DMS 273 (cell line): Measurements from ENCODE around the gene MBNL2.

Experiments used
- DNase-seq: peaks from one replicate; lab custom pipeline; 2025; ENCODE audit not compliant: unreplicated experiment; lab: John Stamatoyannopoulos, UW

The MBNL2 gene

DNA sequence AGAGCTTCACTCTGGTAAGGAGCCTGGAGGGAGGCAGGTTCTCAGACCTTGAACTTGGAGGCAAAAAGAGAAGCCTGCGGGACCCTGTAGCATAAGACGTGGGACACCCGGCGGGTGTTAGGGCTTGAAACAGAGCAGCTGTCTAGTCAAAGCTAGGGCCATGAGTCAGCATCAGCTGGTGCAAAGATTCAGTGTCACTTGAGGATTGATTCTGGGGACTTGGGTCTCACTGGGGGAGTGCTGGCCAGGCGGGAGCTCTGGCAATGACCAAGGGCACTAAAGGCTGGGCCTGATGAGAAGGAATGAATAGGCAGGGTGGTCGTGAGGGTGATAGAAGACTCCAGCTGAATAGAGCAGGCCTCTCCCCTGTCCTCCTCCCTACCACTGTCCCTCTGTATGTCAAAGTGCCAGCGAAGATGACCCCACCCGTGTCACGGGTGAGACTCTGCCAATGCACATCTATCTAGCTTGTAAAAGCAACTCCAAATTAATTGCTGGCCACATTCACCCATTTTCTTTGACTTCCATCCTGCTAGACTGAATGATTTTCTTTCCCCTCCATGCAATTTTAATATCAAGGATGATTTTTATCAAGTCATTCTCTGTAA, 97.1 kb downstream of the MBNL2 start:
- no peak for DNase-seq

DNA sequence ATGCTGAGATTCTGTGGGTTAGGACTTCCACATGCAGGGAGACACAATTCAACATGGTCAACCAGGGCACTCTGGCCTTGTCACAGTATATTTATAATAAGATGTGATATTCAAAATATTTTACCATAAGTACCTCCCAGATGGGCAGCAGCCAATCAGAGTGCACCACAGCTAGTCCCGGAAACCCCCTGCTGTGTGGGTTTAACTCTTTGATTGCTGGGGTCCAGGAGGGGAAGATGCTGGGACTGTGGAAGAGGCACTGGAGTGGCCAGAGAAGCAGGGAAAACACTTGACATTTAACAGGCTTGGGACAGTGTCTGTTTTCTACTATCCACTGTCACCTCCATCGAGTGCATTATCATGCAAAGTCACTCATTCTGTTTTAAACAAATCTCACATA, 99.0 kb downstream of the MBNL2 start:
- no peak for DNase-seq

DNA sequence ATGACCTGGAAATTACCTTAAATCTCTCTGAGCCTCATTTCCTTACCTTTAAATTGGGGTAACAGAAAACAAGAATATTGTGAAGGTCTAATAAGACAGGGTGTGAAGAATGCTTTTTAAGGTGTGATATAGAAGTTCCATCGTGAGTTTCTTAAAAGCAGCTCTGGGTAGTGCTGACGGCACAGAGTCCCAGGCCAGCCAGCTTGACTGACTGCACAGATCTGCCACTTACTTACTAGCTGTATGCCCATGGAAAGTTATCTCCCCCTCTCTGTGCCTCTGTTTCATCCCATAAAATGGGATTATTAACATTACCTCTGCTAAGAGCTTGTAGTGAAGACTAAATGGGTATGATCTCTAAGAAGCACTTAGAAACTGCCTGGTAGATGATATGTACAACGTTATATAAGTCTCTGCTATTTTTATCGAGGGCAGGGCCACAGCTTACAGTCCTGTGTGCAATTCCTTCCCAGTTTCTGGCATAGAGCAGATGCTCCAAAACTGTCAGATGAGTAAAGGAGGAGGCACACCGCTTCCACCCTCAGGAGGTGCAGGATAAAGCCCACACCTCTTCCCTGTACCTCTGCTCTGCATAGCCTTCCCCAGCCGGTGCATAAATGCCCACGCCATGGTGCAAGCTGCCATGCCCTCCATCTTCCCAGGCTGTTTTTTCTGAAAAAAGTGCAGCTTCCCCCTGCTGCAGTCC, 99.6 kb downstream of the MBNL2 start:
- DNase-seq, result no peak

DNA sequence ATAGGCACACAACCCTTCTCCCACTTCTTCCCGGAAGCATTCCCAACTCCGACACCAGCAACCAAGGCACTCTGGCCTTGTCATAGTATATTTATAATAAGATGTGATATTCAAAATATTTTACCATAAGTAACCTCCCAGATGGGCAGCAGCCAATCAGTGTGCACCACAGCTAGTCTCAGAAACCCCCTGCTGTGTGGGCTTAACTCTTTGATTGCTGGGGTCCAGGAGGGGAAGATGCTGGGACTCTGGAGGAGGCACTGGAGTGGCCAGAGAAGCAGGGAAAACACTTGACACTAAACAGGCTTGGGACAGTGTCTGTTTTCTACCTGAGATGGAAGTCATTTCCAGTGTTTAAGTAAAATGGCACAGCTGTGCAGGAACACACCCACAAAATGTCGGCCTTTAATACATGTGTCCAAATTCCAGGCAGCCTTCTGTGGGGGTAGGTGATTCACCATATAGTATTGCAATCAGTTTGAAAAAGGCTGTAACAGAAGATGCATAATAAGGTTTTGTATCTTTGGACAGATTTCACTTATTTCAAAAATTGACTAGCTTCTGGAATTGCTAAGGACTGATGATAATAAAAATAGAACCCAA, 100.7 kb downstream of the MBNL2 start:
- DNase-seq, result no peak

DNA sequence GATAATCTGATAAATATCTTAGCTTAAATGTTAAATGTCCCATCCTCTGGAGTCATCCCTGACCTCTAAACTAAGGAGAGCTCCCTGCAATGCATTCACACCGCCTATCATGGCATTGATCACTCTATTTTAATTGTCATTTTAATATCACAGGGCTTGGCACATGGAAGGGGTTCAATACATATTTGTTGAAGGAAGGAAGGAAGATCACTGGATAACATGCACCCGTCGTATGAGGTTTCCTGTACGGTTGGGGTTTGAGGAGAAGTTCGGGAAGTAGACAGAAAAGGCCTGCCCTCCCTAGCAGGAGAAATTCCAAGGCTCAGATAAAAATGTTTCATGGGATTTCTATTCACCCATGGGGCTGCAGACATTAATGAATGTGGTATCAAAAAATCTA, 102.0 kb downstream of the MBNL2 start:
- DNase-seq, result no peak

DNA sequence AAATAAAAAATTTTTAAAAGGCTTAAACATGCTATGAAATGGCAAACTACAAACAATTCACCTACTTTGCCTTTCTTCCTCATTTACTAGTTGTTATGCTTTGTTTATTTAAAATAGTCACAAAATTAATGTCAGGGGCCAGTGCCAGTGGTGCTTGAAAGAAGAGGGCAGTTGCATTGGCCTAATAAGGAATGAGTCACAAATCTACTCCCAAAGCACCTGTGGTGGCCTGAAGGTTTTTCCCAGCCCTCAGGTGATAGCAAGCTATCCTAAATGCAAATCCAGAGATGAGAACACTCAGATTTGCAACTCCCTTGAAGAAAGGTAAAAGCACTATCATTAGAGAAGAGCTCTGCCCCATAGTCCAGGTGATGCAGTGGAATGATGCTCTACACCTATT, 103.6 kb downstream of the MBNL2 start:
- DNase-seq, result no peak

DNA sequence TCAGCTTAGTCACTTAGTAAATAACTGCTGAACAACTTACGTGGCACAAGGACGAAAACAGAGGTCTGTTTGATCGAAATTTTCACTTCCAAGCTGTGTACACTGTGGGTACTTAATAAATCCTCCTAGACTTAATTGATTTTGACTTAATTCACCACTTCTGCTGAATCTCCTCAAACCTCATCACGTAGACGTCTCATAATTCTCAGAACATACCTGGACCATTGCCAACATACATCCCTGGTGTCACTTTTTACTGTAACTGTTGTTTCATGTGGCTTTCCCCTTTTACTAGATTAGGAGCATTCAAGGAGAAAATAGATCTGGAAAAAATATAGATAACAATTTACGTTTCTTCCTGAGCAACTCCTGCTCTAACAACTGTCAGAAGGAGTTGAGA, 105.0 kb downstream of the MBNL2 start:
- DNase-seq, result no peak

DNA sequence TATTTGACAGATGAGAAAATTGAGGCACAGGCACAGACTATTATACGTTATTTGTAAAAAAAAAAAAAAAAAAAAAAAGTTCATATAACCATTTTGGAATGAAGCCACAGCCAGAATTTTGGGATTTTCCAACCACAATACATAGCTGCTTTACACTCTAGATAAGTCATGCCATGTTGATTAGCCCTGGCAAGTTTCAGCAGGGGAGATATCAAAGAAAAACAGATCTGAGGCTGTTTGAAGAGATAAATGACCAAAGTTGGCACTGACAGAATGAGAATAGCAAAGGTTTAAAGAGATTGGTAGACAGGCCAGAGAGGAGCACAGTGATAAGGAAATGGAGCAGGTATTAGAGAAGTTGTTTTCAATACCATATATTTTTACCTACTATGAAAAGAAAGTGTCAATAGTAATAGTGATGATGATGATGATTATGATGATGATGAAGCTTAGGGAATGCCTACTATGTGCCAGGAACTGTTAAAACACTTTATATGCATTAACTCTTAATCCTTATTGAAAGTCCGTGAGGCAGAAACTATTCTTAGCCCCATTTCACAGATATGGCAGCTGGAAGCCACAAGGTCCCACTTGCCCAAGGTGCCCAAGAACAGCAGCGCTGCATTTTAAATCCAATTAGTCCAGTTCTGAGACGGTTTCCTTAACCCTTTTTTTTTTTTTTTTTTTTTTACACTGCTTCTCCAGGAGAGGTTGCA, 105.5 kb downstream of the MBNL2 start:
- DNase-seq, result no peak

DNA sequence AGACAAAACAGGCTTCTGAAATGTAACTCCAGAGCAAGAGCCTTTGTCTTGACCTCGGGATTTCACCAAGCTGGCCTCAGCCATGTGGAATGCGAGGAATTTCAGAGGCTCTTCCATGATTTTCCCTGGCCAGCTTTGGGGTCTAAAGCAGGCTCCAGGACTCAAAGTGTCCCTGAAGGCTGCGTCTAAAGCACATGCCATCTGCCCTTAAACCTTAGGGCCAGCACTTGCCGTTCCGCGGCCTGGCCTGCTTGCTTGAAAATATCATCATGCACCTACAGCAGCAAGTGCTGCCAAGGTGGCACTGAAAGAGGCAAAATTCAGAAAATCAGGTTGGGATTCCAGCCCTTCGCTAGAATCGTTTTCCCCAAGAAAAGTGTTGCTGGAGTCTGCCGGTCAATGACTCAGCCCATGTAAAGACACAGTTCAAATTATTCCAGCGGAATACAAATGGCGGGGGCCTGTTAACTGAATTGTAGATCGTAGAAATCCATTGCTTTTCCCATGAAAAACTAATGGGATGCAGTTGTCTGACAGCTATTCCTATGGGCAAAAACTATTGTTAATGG, 106.2 kb downstream of the MBNL2 start:
- DNase-seq, result no peak

DNA sequence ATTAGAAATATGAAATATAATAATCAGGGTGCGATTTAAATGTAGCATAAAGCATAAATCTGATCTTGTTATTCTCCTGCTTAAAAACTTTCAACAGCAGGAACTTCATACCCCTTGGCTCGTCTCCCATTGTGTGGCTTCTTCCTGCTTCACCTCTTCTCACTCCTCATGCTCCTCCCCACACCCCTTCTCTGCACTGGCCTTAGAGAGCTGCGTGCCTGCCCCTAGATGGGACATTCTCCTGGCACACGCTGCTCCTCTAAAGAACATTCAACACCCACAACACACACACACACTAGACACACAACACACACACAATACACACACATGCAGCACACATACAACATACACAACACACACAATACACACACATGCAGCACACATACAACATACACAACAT, 107.2 kb downstream of the MBNL2 start:
- no peak for DNase-seq

DNA sequence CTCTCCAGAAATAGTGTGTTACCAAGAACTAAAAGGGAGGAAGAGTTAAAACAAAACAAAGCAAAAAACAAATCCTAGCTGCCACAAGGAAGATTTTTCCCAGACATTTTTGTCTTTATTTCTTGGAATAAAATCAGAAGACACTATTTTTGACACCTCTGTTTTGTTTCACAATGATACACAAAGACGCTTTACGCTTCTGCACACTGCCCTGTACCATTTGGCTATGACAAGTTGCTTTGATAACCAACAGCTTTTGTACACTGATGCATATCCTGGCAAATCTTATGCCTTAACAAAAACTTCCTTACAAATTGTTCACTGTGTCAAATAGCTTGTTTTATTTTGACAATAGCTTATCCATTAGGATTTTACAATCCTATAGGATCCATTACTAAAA, 108.3 kb downstream of the MBNL2 start:
- DNase-seq, result no peak

DNA sequence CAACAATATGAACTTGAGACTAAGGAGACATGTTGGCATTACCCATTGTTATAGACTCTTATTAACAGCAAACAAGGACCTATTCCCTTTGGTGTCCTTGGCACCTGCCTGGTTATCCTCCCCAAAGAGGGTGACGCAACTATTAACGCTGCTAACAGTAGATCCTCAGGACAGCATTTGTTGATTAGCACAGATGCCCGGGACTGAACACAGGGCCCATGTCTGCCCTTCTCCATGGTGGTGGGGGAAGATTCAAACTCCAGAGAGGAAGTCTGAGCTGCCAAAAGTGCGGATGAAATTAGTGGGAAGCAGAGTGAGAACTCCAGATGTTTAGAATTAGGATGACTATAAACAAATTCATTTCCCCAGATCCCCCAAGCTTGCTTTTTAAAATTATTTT, 110.6 kb downstream of the MBNL2 start:
- no peak for DNase-seq

DNA sequence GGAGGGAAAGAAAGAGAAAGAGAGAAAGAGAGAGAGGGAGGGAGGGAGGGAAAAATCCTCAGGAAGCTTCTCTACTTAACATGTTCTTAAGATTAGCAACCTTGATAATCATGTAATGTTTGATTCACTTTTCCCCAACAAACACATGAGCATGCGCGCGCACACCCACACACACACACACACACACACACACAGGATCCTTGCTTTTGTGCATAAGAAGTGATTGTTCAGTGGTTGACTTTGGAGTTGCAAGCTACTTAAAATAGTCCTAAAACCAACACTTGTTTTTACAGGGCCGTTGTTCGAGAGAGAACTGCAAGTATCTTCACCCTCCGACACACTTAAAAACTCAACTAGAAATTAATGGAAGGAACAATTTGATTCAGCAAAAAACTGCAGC, 111.8 kb downstream of the MBNL2 start:
- no peak for DNase-seq

DNA sequence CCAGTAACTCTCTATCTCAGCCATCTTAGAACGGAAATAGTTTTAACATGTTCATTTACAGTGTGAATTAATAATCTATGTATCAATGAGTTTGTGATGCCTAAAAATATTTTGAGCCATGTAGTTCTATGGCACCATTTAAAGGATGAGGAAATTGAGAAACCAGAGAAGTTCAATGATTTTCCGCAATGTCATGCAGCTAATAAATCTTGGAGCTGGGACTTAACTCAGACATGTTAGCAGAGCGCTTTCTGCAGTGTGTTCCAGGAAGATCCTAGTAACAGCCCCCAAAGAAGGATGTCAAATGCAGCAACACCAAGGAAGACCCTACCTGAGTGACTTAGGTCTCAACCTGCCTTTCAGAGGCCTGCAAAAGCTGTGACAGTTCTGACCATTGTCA, 112.6 kb downstream of the MBNL2 start:
- no peak for DNase-seq

DNA sequence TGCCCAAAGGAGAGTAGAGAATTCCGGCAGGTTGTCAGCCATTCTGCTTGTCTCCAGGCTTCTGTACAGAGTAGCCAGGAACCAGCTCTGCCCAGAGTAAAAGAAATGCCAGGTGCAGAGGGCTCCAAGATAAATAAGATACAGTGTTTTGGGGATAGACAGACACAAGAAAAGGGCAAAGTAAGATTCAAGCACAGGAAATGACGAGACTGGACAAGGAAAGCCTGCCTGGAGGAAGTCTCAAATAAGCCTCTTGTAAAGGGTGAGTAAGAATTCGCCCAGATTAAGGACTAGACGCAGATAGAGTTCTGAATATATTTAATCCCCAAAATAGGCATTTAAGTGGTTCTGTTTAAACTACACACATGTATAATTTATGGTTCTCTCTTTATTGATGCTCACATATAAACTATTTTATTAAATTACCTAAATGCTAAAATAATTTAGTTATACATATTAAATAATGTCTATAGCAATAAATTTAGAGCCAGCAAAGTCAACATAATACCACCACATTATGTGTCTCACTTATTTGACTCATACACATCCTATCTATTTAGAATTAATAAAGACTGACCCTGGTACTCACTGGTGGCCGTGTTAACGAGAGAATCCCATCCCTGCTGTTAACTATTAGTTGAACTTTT, 113.5 kb downstream of the MBNL2 start:
- no peak for DNase-seq

DNA sequence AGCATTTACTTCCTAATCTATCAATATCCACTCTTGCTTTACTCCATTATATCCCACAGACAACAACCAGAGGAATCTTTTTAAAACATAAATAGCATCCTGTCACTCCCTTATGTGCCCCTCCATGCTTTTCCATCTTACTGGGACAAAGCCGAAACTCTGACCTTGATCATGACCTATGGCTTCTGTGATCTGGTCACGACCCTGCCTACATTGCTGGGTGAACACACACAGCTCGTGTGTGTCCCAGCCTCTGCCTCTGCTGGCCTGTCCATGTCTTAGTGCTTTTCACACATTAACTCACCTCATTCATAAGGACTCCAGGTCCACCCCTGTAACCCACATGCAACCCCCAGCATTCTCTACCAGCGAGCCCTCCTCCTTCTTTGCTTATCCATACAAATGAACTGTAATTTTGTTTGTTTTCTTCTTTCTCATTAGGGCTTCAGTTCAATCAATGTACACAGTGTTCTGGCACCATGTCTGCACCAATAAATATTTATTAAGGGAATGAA, 115.9 kb downstream of the MBNL2 start:
- DNase-seq, result no peak

DNA sequence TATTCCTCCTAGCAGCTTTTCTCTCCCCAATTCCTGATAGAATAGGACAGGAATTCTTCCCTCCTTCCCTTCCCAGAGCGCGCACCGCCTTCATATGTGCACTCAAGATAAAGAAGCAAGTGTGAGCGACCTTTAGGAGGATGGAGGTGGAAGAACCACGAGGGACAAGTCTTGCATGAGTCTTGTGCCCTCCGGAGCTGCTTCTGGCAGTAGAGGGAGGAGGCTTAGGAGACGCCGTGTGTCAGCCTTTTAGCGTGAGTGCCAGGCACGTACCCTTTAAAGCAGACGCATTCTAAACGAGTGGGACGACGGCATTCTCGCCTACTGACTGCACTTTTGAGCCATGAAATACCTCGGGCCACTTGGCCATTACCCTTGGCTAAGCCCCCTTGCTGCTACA, 116.4 kb downstream of the MBNL2 start:
- no peak for DNase-seq

DNA sequence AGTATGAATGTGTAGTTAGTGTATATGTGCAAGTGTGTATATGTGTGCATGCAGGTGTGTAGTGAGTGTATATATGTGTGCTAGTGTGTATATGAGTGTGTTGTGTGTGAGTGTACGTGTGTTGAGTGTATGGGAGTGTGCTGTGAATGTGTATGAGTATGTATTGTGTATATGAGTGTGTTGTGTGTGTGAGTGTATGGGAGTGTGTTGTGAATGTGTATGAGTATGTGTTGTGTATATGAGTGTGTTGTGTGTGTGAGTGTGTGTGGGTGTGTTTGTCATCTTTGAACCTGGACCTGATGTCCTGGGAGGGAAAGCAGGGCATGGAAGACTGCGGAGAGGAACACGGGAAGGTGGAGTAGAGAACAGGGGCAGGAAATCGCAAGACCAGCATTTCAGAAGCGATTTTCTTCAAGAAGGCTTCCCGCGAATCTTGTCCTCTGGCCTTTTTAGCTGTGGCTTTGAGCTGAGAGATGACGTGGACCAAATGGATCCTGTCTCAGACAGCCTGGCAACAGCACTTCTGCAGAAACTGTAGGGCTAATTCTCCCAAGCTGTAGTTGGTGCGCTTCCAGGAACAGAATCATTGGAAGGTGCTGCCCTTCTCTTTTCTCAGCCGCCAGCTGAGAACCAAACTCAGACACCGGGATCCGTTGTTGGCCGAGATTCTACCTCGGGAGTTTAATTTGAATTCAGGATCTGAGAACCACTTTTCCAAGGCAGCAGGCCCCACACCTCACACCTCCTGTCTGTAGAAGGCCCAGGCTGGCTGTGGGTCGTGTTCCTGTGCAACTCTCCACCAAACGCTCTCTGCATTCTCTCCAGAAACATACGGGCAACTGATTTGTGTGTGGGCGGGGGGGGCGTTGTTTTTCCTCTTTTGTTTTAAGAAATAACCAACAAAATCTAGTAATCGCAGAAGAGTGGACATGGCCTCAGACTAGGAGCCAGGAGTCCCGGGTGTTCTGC, 117.2 kb downstream of the MBNL2 start:
- DNase-seq, result no peak

DNA sequence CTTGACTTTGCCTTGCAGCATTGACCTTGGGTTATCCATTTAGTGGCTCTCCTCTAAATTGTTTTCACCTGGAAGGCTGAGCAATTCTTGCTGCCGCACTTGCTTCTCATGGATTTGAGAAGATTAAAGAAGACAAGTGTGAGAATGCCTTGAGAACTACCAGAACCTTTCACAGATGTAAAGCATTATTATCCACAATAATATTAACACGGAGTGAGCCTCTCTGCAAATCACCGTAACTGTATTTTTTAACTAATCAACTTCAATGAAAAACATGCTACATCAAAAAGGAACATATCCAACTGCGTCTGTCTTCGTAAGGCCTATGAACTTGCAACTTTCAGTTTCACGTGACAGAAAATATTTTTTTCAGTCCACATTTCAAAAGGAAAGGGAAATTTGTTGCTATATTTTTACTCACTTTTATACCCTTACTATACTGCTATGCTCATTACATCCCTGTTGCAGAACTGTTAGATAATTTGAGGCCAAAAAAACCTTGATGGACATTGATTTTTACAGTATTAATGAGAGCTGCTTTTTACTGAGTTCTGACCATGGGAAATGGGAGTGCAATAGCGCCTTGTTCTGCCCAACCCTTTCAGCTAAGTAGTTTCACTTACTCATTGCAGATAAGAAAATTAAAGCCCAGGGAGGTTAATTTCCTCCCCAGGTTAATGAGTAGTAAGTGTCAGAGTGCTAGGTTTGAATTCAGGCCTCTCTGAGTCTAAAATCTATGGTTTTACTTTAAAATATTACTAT, 118.0 kb downstream of the MBNL2 start:
- DNase-seq, result no peak
